ENCODE data around the gene HNRNPA2B1.

DNA sequence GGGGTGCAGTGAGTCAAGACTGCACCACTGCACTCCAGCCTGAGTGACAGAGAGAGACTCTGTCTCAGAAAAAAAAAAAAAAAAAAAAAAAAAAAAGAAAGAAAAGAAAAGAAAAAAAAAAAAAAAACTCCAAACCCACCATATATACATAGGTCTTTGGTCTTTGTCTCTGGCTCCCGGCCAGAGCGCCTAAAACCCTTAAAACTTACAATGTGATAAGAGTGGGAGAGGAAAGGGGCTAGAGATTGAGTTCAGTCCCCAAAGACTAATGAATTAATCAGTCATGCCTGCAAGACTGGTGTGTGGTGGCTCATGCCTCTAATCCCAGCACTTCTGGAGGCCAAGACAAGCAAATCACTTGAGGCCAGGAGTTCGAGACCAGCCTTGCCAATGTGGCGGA lies 55.3 kb downstream of the HNRNPA2B1 start:
- TF ChIP-seq, protein P1, sequence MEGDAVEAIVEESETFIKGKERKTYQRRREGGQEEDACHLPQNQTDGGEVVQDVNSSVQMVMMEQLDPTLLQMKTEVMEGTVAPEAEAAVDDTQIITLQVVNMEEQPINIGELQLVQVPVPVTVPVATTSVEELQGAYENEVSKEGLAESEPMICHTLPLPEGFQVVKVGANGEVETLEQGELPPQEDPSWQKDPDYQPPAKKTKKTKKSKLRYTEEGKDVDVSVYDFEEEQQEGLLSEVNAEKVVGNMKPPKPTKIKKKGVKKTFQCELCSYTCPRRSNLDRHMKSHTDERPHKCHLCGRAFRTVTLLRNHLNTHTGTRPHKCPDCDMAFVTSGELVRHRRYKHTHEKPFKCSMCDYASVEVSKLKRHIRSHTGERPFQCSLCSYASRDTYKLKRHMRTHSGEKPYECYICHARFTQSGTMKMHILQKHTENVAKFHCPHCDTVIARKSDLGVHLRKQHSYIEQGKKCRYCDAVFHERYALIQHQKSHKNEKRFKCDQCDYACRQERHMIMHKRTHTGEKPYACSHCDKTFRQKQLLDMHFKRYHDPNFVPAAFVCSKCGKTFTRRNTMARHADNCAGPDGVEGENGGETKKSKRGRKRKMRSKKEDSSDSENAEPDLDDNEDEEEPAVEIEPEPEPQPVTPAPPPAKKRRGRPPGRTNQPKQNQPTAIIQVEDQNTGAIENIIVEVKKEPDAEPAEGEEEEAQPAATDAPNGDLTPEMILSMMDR (IDR thresholded peaks at IDR 0.05) = no peak
- TF ChIP-seq EP300 (IDR thresholded peaks at IDR 0.05) = no peak

Data from tibial nerve (tissue), 4 donors.